GM21528 (cell line): ENCODE results near the gene IL4.

Experiments used
- ATAC-seq: cut with Tn5 transposase; IDR thresholded peaks from one replicate; pipeline ENCODE4 v1.9.1; 2021; ENCODE audit warnings: mild to moderate bottlenecking, moderate library complexity; ENCODE audit not compliant: unreplicated experiment, low FRiP score

Gene IL4

DNA sequence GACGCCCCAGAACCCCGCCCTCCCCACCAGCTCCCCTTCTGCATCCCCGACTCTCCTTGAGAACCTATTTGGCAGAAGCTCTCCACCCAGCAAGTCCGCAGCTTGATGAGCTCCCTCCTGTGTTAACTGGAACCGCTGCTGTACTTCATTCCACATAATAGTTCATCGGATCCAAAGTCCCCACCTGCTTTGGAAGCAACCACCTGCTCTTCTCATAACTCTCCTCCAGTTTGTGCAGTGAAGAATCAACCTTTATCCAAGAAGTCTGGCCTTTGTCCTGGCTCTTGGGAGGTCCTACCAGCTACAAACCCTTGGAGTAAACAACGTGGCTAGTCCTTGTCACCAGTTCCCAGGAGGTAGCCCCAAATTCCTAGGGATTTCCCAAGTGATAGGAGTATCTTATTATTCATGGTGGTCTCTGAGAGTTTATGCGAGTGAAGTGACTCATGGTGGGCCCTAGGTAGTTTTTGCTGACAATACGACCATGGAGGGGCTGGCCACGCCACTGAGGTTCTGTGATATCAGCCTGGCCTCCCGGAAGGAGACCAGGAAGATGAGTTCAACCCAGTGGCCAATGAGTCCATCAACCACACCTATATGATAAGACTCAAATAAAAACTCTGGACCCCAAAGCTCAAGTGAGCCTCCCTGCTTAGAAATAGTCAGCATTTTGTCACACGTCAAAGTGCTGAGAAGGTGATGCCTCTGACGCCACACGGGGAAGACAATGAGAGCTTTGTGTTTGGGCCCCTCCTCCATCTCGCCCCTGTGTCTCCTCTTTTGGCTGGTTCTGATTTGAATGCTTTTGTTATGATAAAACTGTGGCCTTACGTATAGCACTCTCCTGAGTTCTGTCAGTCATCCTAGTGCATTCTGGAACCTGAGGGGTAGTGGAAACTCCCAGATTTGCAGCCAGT lies 3.6 kb upstream of the IL4 start:
- ATAC-seq, result no peak

DNA sequence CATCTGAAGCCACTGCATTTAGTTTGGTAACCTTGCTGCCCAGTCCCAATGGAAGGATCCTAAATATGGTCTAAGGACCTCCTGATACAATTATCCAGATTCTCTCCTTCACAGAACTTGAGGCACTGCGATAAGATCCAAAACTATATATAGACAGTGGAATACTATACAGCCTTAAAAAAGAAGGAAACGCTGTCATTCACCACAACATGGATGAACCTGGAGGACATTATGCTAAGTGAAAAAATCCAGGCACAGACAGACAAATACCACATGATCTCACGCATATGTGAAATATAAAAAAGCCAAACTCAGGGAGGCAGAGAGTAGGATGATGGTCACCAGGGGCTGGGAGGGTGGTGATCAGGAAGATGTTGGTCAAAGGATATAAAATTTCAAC lies 2.8 kb upstream of the IL4 start:
- no peak for ATAC-seq

DNA sequence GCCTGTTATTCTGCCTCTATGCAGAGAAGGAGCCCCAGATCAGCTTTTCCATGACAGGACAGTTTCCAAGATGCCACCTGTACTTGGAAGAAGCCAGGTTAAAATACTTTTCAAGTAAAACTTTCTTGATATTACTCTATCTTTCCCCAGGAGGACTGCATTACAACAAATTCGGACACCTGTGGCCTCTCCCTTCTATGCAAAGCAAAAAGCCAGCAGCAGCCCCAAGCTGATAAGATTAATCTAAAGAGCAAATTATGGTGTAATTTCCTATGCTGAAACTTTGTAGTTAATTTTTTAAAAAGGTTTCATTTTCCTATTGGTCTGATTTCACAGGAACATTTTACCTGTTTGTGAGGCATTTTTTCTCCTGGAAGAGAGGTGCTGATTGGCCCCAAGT lies 301 bp upstream of the IL4 start:
- ATAC-seq, result no peak

DNA sequence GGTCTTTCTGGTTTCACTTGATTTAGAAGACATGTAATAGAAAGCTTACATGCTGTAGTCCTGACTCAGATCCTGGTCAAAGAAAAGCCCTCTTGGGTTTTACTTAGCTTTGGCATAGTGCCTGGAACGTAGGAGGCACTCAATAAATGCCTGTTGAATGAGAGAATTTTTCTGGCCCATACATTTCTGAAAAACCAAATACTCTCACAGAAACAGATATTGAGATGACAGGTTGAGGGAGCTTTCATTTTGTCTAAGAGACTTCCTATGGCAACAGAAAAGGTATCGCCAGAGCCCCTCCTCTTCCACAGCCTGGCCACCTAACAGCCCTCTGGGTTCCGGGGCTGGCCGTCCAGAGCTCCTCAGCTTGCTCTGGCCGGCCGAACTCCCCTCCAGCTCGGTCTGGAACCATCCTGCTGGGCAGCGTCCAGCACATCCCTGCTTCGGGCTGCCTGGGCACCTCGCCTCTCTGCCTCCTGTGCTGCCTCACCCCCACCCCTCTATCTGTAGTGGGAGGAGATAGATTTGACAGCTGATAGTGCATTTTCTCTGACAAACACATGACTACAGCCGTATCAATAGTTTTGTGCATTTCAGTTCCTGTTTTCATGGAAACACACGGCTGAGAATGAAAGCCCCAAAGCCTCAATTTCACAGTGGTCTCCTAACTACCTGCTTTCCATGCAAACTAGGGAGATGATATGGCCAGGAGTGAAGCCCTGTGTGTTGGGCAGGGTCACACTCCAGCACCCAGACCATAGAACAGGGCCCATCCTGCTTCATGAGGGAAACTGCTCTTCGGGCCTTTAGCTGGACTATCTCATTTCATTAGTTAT lies 1.1 kb downstream of the IL4 start:
- peak; percentile 86 for ATAC-seq

DNA sequence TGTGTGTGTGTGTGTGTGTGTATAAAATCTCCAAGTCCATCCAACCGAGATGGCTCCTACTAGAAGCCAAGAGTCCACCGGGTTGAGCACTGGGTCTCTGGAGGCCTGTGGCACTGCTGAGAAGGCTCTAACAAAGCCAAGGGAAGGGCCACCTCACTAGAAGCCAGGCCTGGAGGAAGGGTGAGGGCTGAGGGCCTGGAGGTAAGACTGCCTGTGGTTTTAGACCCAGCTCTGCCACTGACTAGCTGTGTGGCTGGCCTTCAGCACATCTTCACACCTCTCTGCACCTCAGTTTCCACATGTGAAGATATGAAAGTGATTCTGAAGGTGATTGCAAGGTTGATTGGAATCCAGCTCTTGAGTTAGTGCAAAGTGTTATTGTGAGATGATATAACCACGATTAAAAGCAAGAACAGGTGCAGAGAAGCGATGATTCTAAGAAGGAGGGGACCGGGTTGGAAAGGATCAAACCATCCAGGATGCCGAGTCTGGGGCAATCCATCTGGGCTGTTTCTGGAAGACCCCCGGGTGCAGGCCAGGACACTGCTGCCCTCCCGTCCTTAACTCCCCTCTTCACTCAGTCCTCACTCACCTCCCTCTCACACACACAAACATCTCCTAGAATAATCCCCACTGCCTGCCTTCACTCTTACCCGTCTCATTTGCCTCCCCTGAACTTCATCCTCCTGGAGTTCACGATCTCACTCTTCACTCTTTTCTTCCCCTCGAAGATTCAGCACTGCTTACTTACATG lies 2.3 kb downstream of the IL4 start:
- ATAC-seq, result no peak

DNA sequence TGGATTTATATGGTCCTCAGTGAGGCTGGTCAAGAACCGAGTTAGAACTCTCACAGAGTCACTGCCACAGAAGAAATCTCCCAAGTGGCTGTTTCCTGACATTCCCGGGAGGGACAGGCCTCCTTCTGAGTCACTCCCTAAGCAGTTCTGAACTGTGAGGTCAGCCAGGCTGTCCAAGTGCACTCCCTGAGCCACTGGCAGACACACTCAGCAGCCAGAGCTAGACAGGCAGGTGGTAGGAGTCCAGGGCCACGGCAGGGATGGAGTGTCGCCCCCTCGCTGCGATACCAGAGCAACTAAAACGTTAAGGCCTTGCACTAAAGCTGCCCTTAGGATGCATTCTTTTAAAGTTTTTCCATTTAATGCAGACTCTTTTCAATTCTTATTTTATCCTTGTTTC lies 3.4 kb downstream of the IL4 start:
- no peak for ATAC-seq

DNA sequence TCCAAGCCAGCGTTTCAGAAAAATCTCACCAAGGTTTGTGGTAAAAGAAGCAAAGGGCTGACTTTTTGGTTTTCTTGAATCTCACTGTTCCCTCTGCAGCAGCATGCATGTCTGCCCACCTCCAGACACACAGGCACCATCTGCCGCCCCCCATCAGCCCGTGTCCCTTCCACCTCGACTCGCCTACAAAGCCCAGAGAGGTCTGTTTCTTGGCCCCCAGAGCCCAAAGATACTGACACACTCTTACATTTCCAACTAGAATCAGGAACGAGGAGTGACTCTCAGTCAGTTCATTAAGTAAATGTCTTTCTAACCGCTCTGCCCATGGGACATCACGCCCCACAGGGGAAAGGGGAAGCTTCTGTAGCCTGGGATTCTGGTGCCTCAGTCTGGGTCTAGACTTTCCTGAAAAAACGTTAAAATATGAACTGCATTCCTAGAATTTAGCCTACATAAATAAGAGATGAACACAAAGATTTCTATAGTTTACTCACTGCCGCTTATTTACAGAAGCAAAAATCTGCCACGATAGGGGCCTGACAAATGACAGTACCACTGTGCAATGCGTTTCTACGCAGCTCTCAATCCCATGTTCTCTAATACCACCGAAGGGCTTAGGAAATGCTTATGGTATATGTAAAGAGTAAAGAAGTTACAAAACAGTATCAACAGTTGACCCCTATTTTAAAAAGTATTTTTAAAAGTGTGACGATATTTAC lies 4.1 kb downstream of the IL4 start:
- ATAC-seq, result no peak

DNA sequence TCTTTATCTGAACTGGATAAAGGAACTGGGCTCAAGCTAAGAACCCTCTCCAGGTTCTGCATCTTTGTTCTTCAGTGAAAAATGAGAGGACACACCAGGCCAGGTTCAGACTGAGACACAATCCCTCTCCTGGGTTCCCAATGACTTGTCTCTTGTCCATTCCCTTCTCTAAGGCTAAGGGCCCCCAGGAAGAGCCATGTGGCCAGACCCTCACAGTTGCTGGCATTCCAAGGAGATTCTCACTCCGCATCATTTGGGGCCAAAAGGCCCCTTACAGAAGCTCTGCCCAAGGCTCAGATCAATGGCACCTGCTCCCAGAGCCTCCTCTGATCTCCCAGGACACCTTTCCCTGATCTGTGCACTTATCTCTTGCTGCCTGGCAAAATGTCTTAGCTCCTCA lies 4.9 kb downstream of the IL4 start:
- ATAC-seq, result no peak

DNA sequence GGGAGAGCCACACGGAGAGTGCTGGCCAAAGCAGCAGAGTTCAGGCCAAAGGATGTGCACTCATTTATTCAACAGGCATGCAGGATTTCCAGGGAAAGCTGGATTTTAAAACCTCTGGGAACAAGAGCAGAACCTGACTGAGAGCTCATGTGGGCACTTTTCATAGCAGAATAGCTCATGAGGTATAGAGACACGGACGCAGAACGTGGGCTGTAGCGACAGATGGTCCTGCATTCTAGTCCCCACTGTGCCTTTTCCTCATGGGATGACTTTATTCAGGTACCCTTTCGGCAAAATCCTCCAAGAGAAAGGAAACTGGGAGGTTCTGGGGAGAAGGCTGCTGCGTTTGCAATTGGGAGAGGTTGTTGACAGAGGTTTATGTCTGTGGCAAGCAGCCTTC lies 5.4 kb downstream of the IL4 start:
- ATAC-seq, result no peak

DNA sequence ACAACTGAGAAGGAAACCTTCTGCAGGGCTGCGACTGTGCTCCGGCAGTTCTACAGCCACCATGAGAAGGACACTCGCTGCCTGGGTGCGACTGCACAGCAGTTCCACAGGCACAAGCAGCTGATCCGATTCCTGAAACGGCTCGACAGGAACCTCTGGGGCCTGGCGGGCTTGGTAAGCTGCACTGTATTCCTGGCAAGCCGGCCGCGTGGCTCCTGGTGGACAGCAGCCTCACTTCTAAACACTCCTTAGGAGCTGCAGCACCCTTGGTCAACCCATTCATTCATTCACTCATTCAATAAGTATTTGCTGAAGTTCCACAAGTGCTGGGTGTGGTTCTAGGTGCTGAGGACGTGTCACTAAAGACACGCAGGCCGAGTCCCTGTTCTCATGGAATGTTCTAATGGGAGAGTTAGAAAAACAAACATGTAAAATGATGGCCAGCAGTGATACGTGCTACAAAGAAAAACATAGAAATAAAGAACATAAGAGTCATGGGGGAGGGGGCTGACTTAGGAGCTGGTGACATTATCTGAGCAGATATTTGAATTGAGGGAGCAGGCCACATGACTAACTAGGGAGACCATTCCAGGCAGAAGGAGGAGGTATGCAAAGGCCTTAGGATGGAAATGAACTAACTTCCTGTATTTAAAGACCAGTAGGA lies 6.1 kb downstream of the IL4 start:
- ATAC-seq, result no peak

DNA sequence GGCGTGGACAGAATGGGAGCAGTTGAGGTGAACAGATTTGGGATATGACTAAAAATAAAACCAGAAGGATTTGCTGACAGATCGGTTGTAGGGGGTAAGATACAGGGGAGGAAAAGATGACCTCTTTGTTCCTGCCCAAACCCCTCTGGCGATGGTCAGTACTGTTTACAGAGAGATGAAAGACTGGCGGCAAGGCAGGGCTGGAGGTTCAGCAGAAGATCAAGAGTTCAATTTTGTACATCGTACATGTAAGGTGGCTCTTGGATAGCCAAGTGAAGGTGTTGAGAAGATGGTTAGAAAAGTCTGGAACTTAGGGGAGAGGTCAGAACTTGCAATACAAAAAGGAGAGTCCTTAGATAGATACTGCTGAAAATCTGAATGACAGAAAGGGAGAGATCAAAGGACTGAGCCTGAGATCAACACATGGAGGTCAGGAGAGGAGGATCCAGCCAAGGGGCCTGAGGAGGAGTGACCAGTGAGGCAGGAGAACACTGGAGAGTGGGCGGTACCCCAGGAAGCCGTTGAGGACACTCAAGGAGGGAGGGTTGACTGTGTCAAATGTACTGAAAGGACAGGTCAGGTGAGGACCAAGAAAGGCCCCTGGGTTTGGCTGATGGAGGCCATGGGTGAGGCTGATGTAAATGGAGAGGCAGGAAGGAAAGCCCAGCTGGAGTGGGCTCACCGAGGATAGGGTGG lies 7.1 kb downstream of the IL4 start:
- no peak for ATAC-seq

DNA sequence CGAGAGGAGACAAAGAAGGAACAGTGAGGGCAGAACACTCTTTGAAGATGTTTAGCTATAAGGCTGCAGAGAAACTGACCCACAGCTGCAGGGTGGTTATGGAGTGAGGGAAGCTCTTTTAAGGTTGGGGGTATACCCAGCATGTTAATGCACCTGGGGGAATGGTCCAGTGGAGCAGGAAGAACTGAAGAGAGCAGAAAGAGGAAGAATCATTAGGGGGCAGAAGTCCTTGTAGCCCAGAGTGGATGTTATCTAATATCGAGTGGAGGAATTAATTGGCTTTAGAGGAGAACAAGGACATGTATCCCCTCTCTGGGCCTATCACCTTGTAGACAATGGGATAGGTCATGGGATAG lies 7.7 kb downstream of the IL4 start:
- no peak for ATAC-seq

DNA sequence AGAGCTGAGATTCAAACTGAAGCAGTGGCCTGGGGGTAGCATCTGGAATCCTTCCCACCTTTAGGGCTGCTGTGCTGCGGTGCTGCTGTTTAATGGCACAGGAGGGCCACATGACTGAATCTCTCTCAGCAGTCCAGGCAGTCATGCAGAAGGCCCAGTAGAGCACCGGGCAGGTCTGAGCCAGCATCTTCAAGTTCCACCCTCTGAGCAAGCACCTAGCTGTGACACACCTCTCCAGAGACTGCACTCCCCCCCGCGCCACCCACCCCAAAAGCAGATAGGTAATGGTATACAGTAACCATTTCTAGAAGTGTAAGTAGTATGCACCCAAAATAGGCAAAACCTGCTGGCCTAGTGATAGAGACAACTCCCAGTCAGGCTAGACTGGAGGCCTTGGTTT lies 8.2 kb downstream of the IL4 start:
- ATAC-seq, result no peak

DNA sequence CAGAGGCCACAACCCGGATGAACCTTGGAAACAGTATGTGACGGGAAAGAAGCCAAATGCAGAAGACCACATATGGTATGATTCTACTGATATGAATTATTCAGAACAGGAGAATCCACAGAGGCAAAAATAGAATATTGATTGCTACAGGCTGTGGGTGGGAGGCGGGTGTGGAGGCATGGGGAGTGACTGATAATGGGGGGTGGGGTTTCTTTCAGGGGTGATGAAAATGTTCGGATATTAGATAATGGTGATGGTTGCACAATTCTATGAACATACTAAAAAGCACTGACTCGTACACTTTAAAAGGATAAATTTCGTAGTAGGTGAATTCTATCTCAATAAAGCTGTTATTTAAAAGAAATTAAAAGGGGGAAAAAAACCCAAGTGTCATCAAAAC lies 10.7 kb downstream of the IL4 start:
- ATAC-seq, result no peak

DNA sequence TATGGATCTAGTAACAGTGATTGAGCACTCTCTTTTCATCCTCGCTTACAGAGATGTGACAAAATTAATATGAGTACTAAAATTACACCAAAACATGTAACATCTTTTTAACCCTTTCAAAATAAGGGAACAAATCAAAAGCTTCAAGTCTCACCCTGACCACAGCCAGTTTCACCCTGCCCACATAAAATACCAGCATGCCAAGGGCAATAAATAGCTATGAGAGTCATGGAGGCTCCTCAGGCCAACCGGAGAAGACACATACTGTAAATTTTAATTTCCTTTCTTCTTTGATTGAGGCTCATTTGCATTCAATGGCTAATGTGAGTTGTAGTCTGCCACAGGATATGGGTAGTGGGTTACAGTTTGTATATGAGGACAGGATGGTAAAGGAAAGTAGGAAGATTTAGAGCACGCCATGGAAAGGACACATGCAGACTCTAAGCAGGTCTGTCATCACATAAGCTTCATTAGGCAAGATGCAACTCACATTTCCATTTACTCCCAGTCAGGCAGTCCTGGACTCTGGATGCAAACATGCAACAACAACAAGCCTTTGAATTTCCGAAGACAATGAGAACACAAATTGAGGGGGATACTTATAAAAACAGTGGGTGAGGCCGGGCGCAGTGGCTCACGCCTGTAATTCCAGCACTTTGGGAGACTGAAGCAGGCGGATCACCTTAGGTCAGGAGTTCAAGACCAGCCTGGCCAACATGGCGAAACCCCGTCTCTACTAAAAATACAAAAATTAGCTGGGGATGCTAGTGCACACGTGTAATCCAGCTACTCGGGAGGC lies 11.3 kb downstream of the IL4 start:
- ATAC-seq, result no peak

DNA sequence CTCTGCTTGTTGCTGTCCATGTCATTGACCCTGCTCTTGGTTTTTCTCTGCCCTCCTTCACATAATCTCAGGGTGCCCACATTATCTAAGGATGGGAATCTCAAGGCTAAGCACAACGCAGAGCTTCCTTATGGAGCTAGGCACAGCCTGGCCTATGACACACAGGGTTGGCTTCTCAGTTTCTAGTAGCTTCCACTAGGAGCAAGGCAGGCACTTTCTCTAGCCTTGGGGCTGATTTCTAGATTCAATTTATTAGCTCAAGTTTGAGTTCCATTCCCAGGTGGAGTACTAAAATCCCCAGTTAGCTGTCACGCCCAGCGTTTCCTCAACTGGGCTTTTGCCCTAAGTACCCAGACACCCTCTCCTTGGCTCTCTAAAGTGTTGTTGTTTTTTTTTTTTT lies 12.4 kb downstream of the IL4 start:
- ATAC-seq, result no peak

DNA sequence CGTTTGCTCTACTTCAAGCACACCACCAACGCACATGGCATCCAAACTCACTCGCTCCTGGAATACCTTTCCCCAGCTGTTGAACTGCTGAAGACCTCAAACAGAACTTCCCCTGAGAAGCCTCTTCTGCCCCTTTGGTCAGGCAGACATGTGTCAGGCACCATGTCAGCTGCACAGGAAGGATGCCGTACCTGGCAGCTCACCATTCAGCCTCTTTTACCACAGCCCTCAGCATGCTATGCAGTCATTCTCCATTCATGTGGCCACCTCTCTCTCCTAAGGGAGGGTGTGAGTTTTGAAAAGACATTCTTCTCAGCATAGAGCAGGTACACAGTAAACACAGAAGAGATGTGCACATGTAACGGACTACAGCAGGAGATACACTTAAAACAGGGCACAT lies 14.2 kb downstream of the IL4 start:
- no peak for ATAC-seq

DNA sequence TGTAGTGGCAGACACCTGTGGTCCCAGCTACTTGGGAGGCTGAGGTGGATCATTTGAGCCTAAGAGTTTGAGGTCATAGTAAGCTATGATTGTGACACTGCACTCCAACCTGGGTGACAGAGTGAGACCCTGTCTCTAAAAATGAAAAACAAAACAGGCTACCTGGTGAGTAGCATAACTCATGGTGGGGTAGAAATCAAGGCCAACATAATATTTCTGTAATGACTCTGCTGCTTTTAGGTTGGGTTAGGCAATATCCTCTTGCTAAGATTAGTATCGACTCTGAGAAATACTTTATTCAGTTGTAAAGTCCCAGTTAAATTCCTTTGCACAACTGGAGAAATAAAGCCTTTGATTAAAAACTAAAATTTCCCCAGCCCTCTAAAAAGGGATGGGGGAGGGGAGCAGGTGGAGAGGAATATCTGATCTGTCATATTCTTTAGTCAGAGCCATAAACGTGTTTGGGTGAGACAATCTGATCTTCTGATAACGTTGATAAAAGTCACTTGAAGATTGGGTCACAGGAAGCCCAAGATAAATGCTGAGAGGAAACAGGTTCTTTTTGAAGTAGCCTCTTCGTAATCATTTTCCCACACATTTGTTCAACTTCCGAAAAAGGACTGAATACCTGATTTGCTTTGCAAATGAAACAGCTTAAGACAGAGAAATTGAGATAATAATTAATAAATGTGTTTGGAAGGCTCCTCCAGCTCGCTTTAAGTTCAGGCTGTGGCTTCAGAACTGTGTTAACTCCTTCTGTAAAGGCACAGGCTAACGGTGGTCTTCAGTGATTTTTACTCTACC lies 14.9 kb downstream of the IL4 start:
- no peak for ATAC-seq
